ENCODE measurements around the gene FAM193B.

FAM193B gene

GRCh38 chr5:177554474-177555111 lies at the start of gene FAM193B:
FAM193B (minus strand) TSS chr5:177554563; CDS start chr5:177554458, 105 bp downstream.
- DNase-seq: no peak

GRCh38 chr5:177604116-177604521 lies 49.8 kb upstream of the FAM193B start:
- DNase-seq: no peak

GRCh38 chr5:177603631-177604030 lies 49.3 kb upstream of the FAM193B start:
- no peak for DNase-seq

- DNase-seq: no peak
Measured at GRCh38 chr5:177602458-177602830, 48.1 kb upstream of the FAM193B start.

- no peak for DNase-seq
Measured at GRCh38 chr5:177601577-177602457, 47.5 kb upstream of the FAM193B start.

- no peak for DNase-seq
Measured at GRCh38 chr5:177601126-177601525, 46.8 kb upstream of the FAM193B start.

GRCh38 chr5:177600508-177601018 lies 46.2 kb upstream of the FAM193B start:
- DNase-seq: no peak

GRCh38 chr5:177599731-177600507 lies 45.6 kb upstream of the FAM193B start, which contains the start of gene B4GALT7:
B4GALT7 (plus strand) TSS chr5:177600132; CDS start chr5:177600211, 79 bp downstream.
- no peak for DNase-seq

- DNase-seq: no peak
Measured at GRCh38 chr5:177598477-177598876, 44.1 kb upstream of the FAM193B start.

- no peak for DNase-seq
Measured at GRCh38 chr5:177596775-177597238, 42.4 kb upstream of the FAM193B start.

- DNase-seq: no peak
Measured at GRCh38 chr5:177595991-177596774, 41.8 kb upstream of the FAM193B start.

GRCh38 chr5:177595026-177595585 lies 40.7 kb upstream of the FAM193B start:
- DNase-seq: no peak

- no peak for DNase-seq
Measured at GRCh38 chr5:177594071-177594470, 39.7 kb upstream of the FAM193B start.

GRCh38 chr5:177593511-177593910 lies 39.1 kb upstream of the FAM193B start:
- DNase-seq: no peak

GRCh38 chr5:177592905-177593304 lies 38.5 kb upstream of the FAM193B start:
- DNase-seq: no peak

GRCh38 chr5:177592010-177592834 lies 37.9 kb upstream of the FAM193B start, which contains the start of gene TMED9:
TMED9 (plus strand) TSS chr5:177592203; CDS start chr5:177592215, 12 bp downstream.
- no peak for DNase-seq

- no peak for DNase-seq
Measured at GRCh38 chr5:177591690-177592009, 37.3 kb upstream of the FAM193B start.

GRCh38 chr5:177590406-177590805 lies 36.0 kb upstream of the FAM193B start:
- DNase-seq: no peak

- no peak for DNase-seq
Measured at GRCh38 chr5:177588413-177588909, 34.1 kb upstream of the FAM193B start.

GRCh38 chr5:177578316-177578715 lies 24.0 kb upstream of the FAM193B start:
- no peak for DNase-seq

GRCh38 chr5:177576169-177576568 lies 21.8 kb upstream of the FAM193B start:
- DNase-seq: no peak

Measured in NCI-H1436 treated with DMSO at 0.1 percent for 48 hours (cell line).